Endothelial cell of umbilical vein (primary cell): ENCODE results near the gene MORN3.

Experiments
- EZH2 ChIP-seq: IDR thresholded peaks from 2 replicates; pipeline ENCODE4 v1.6.1; 2012; ENCODE audit warnings: borderline replicate concordance, low read depth, mild to moderate bottlenecking, moderate library complexity, low read length, inconsistent platforms; ENCODE audit not compliant: severe bottlenecking
- GATA2 ChIP-seq: IDR thresholded peaks from 2 replicates; pipeline ENCODE4 v1.7.0; 2011; ENCODE audit warnings: low read depth, mild to moderate bottlenecking, moderate library complexity, mixed read lengths, low read length; ENCODE audit not compliant: insufficient read length, insufficient read depth
- JUN ChIP-seq: IDR thresholded peaks from 2 replicates; pipeline ENCODE4 v1.6.1; 2011; ENCODE audit warnings: borderline replicate concordance, low read depth; ENCODE audit not compliant: insufficient read length, insufficient read depth
- POLR2A ChIP-seq: IDR thresholded peaks from 2 replicates; pipeline ENCODE4 v1.6.1; 2012; ENCODE audit warnings: low read depth, mild to moderate bottlenecking, control low read depth, low read length
- POLR2AphosphoS5 ChIP-seq: IDR thresholded peaks from 2 replicates; pipeline ENCODE4 v1.6.1; 2012; ENCODE audit warnings: low read depth, mild to moderate bottlenecking, control low read depth, low read length, moderate library complexity; ENCODE audit not compliant: insufficient read depth
- TF ChIP-seq, protein P1 (sequence below), 2 donors: IDR thresholded peaks; 1 replicate in 1 of 2; 2 replicates in 1 of 2; pipeline ENCODE4 v1.5.1; 2011; ENCODE audit warnings: low read length in 2 of 2, mild to moderate bottlenecking in 2 of 2, moderate library complexity in 2 of 2, control low read depth in 1 of 2, inconsistent platforms in 1 of 2, low read depth in 1 of 2; ENCODE audit not compliant: insufficient read depth in 1 of 2; ENCODE audit errors: extremely low read depth in 1 of 2
- TF ChIP-seq, protein P2 (sequence below): IDR thresholded peaks from 2 replicates; pipeline ENCODE4 v1.6.1; 2011; ENCODE audit not compliant: insufficient read depth, insufficient read length

GRCh38 chr12:121713257-121713777 lies 43.9 kb upstream of the MORN3 start:
- TF ChIP-seq, protein P1, sequence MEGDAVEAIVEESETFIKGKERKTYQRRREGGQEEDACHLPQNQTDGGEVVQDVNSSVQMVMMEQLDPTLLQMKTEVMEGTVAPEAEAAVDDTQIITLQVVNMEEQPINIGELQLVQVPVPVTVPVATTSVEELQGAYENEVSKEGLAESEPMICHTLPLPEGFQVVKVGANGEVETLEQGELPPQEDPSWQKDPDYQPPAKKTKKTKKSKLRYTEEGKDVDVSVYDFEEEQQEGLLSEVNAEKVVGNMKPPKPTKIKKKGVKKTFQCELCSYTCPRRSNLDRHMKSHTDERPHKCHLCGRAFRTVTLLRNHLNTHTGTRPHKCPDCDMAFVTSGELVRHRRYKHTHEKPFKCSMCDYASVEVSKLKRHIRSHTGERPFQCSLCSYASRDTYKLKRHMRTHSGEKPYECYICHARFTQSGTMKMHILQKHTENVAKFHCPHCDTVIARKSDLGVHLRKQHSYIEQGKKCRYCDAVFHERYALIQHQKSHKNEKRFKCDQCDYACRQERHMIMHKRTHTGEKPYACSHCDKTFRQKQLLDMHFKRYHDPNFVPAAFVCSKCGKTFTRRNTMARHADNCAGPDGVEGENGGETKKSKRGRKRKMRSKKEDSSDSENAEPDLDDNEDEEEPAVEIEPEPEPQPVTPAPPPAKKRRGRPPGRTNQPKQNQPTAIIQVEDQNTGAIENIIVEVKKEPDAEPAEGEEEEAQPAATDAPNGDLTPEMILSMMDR (IDR thresholded peaks at IDR 0.05; ENCODE audit: extremely low read depth in 1 of 2, insufficient read depth in 1 of 2, low read depth in 1 of 2, low read length in 2 of 2), result no peak
- TF ChIP-seq EZH2 (no peak), POLR2AphosphoS5 (no peak), JUN (no peak), GATA2 (no peak), POLR2A (no peak)
- TF ChIP-seq, protein P2, sequence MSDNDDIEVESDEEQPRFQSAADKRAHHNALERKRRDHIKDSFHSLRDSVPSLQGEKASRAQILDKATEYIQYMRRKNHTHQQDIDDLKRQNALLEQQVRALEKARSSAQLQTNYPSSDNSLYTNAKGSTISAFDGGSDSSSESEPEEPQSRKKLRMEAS, result no peak
